Lower lobe of right lung (tissue), 2 donors: ENCODE measurements around the gene ACBD4. TPM values are rescaled to one million over a fixed set of nuclear protein-coding genes. Genes with fewer than 3 reads are reported as not detected.

Source experiments
- ATAC-seq, 2 donors: fragments of 200-7000 bp; cut with Tn5 transposase; one replicate each; pipeline ENCODE4 v1.9.1; 2020 to 2022; ENCODE audit warnings: mild to moderate bottlenecking in 2 of 2, moderate library complexity in 2 of 2
- DNase-seq: peaks from one replicate; pipeline ENCODE4 v3.0.0-alpha.2; 2020
- H3K27ac ChIP-seq: fragments of 200-600 bp; one replicate; pipeline ENCODE4 v1.8.0; 2022
- H3K27me3 ChIP-seq: fragments of 200-600 bp; one replicate; pipeline ENCODE4 v1.8.0; 2022; ENCODE audit warnings: low read depth
- H3K36me3 ChIP-seq: fragments of 200-600 bp; one replicate; pipeline ENCODE4 v1.8.0; 2022; ENCODE audit warnings: mild to moderate bottlenecking
- H3K4me1 ChIP-seq: fragments of 200-600 bp; one replicate; pipeline ENCODE4 v1.8.0; 2022
- H3K4me3 ChIP-seq: fragments of 200-600 bp; one replicate; pipeline ENCODE4 v1.8.0; 2022; ENCODE audit warnings: mild to moderate bottlenecking
- H3K9me3 ChIP-seq: fragments of 200-600 bp; one replicate; pipeline ENCODE4 v1.8.0; 2022
- CTCF ChIP-seq: fragments of 200-600 bp; IDR thresholded peaks from one replicate; pipeline ENCODE4 v1.8.0; 2022; ENCODE audit warnings: antibody characterized with exemption, mild to moderate bottlenecking
- intact Hi-C: fragments of 100-400 bp; cut with DNase I; formaldehyde crosslinking; loops from one replicate; pipeline ENCODE4 v1.11.0; 2022
- total RNA-seq: library from RNA; stranded (reverse); fragmentation: NEBNext Ultra II Directional; extraction: Animal tissue kit (Norgen Biotek cat#: 25700); gene quantifications from one replicate; pipeline ENCODE4 v1.2.1, GENCODE V29; 2021
- donor health status: DM: no; HTN: yes; CAD: no; lungs with severe emphysema.

The ACBD4 gene
- total RNA-seq, 1 donor from 2014 or later, result 16.6 TPM

GRCh38 chr17:45096141-45096540 is 39.3 kb upstream of the ACBD4 start:
- H3K9me3 ChIP-seq, result no peaks in the 10 kb centered on the region
- intact Hi-C loops, result no loop called here
- no peaks in the 10 kb centered on the region for H3K27me3 ChIP-seq
- H3K4me1 ChIP-seq, result peaks cover 36% of the 10 kb centered on the region
- no peak overlapping the region for H3K4me3 ChIP-seq
- TF ChIP-seq CTCF, result peak; percentile 32
- H3K36me3 ChIP-seq, result peaks cover 88% of the 10 kb centered on the region
- no peak overlapping the region for H3K27ac ChIP-seq
- DNase-seq (no peak), ATAC-seq (no peak)

GRCh38 chr17:45096926-45097325 is 38.6 kb upstream of the ACBD4 start:
- DNase-seq (no peak), ATAC-seq (no peak)
- TF ChIP-seq CTCF, result no peak
- Histone ChIP-seq H3K36me3 (peaks cover 88% of the 10 kb centered on the region), H3K4me3 (no peak overlapping the region), H3K9me3 (no peaks in the 10 kb centered on the region), H3K27ac (no peak overlapping the region), H3K27me3 (no peaks in the 10 kb centered on the region), H3K4me1 (peaks cover 33% of the 10 kb centered on the region)
- intact Hi-C loops, result no loop called here

GRCh38 chr17:45098081-45098868 is 37.2 kb upstream of the ACBD4 start:
- no peak for ATAC-seq
- DNase-seq, result no peak
- H3K9me3 ChIP-seq, result no peaks in the 10 kb centered on the region
- no peaks in the 10 kb centered on the region for H3K27me3 ChIP-seq
- H3K4me3 ChIP-seq, result no peak overlapping the region
- TF ChIP-seq CTCF, result no peak
- H3K27ac ChIP-seq, result peak overlapping the region; percentile 49
- intact Hi-C loops, result no loop called here
- peaks cover 97% of the 10 kb centered on the region for H3K36me3 ChIP-seq
- peaks cover 20% of the 10 kb centered on the region for H3K4me1 ChIP-seq

- DNase-seq (peak; percentile 87), ATAC-seq (peak; percentile 88 to 93)
- Histone ChIP-seq H3K36me3 (peaks cover 98% of the 10 kb centered on the region), H3K27me3 (no peaks in the 10 kb centered on the region), H3K9me3 (no peaks in the 10 kb centered on the region), H3K27ac (peak overlapping the region; percentile 49), H3K4me3 (no peak overlapping the region), H3K4me1 (peaks cover 12% of the 10 kb centered on the region)
- TF ChIP-seq CTCF, result peak; percentile 90
- intact Hi-C loops, result no loop called here
Measured at GRCh38 chr17:45098869-45099616, 36.4 kb upstream of the ACBD4 start.

- DNase-seq (no peak), ATAC-seq (no peak)
- peaks cover 98% of the 10 kb centered on the region for H3K36me3 ChIP-seq
- no peak for TF ChIP-seq CTCF
- H3K9me3 ChIP-seq, result no peaks in the 10 kb centered on the region
- intact Hi-C loops, result no loop called here
- H3K27me3 ChIP-seq, result no peaks in the 10 kb centered on the region
- no peak overlapping the region for H3K27ac ChIP-seq
- peaks cover 10% of the 10 kb centered on the region for H3K4me1 ChIP-seq
- H3K4me3 ChIP-seq, result no peak overlapping the region
Measured at GRCh38 chr17:45101546-45101882, 34.0 kb upstream of the ACBD4 start.
